ENCODE measurements around the gene TRAPPC12.

DNA sequence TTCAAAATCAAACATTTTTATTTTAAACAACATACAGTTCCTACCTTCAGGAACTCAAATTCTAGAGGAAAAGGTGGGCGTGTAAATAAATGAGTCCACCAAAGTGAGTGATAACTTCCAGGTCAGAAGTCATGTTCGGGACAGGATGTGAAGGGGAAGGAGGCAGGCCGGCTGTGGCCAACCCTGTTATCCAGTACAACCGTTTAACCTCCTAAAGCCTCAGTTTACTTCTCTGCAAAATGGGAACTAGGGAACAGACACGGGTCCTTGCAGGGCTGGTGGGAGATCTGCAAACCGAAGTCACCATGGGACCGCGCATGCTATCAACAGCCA, 2.2 kb upstream of the TRAPPC12 start:
- TF ChIP-seq CTCF (IDR thresholded peaks at IDR 0.05) (no peak), POLR2A (IDR thresholded peaks at IDR 0.05) (no peak)

Data from thyroid gland (tissue), 4 donors.